HTERT RPE-1 (cell line): ENCODE results near the gene CXXC4.

Experiments
- in situ Hi-C: fragments of 300-500 bp; cut with MboI; formaldehyde crosslinking; loops from 4 replicates; pipeline ENCODE4 v1.14.3; 2020; ENCODE audit warnings: low sequenced_read_pairs

CXXC4 gene

GRCh38 chr4:104494822-104495559, at the start of gene CXXC4:
CXXC4 (minus strand) TSS chr4:104494894; CDS start chr4:104491802, 3,092 bp downstream.
- in situ Hi-C loops = no loop called here

GRCh38 chr4:104533156-104533555, 38.5 kb upstream of the CXXC4 start:
- in situ Hi-C loops = no loop called here

- in situ Hi-C loops = no loop called here
These were observed 38.0 kb upstream of the CXXC4 start for GRCh38 chr4:104532677-104533076.

GRCh38 chr4:104531390-104531789, 36.7 kb upstream of the CXXC4 start:
- in situ Hi-C loops = no loop called here

- in situ Hi-C loops = no loop called here
These were observed 35.7 kb upstream of the CXXC4 start for GRCh38 chr4:104530426-104530825.

- in situ Hi-C loops = no loop called here
These were observed 29.9 kb upstream of the CXXC4 start for GRCh38 chr4:104524591-104524990.

- in situ Hi-C loops = no loop called here
These were observed 29.3 kb upstream of the CXXC4 start for GRCh38 chr4:104524026-104524425.

GRCh38 chr4:104519588-104519987, 24.9 kb upstream of the CXXC4 start:
- in situ Hi-C loops = no loop called here

GRCh38 chr4:104516884-104517283, 22.2 kb upstream of the CXXC4 start:
- in situ Hi-C loops = no loop called here

GRCh38 chr4:104508224-104508623, 13.5 kb upstream of the CXXC4 start:
- in situ Hi-C loops = no loop called here

- in situ Hi-C loops = no loop called here
These were observed 12.4 kb upstream of the CXXC4 start for GRCh38 chr4:104507112-104507511.

- in situ Hi-C loops = no loop called here
These were observed 9.8 kb upstream of the CXXC4 start for GRCh38 chr4:104504536-104504935.

- in situ Hi-C loops = no loop called here
These were observed 7.8 kb upstream of the CXXC4 start for GRCh38 chr4:104502471-104502870.

GRCh38 chr4:104501290-104501689, 6.6 kb upstream of the CXXC4 start:
- in situ Hi-C loops = no loop called here

GRCh38 chr4:104500442-104500841, 5.7 kb upstream of the CXXC4 start:
- in situ Hi-C loops = no loop called here

- in situ Hi-C loops = no loop called here
These were observed 509 bp downstream of the CXXC4 start for GRCh38 chr4:104494185-104494584.

- in situ Hi-C loops = no loop called here
These were observed 1.4 kb downstream of the CXXC4 start for GRCh38 chr4:104493081-104493831.

- in situ Hi-C loops = no loop called here
These were observed 2.4 kb downstream of the CXXC4 start for GRCh38 chr4:104492183-104492771.

GRCh38 chr4:104491481-104492182, 3.1 kb downstream of the CXXC4 start:
- in situ Hi-C loops = no loop called here

GRCh38 chr4:104490770-104491480, 3.8 kb downstream of the CXXC4 start:
- in situ Hi-C loops = no loop called here
